ENCODE data around the gene ITGB4.

GRCh38 chr17:75695141-75695829 lies 26.0 kb upstream of the ITGB4 start:
- TF ChIP-seq CTCF (IDR thresholded peaks at IDR 0.05): no peak
- TF ChIP-seq POLR2AphosphoS5 (IDR thresholded peaks at IDR 0.05): no peak

Measured in transverse colon (tissue), 4 donors.